ENCODE data around the gene ARFRP1. TPM values are rescaled to one million over a fixed set of nuclear protein-coding genes. Genes with fewer than 3 reads are reported as not detected.

The ARFRP1 gene
- total RNA-seq, 1 experiment from 2014 or later: 42.7 TPM

- Histone ChIP-seq H3K14ac (ENCODE audit: insufficient read depth, low read length) (no peak overlapping the region), H2BK20ac (ENCODE audit: low read depth, low read length, poor library complexity, severe bottlenecking) (no peak overlapping the region), H3K23ac (ENCODE audit: insufficient read length, low read depth, low read length) (no peak overlapping the region), H3K23me2 (ENCODE audit: insufficient read length, low read depth, low read length, poor library complexity, severe bottlenecking) (no peaks in the 10 kb centered on the region), H3K9ac (ENCODE audit: extremely low read depth, insufficient read length, low read length) (no peak overlapping the region), H2BK5ac (ENCODE audit: insufficient read length, low read length) (no peak overlapping the region), H2AK5ac (ENCODE audit: insufficient read length, low read length) (no peak overlapping the region), H2BK120ac (ENCODE audit: low read depth, low read length, poor library complexity, severe bottlenecking) (no peak overlapping the region), H3T11ph (ENCODE audit: low read length) (no peak overlapping the region), H3K79me1 (ENCODE audit: insufficient read depth, low read depth, low read length, poor library complexity, severe bottlenecking) (no peaks in the 10 kb centered on the region), H4K8ac (replicated peaks; ENCODE audit: insufficient read length, low read depth, low read length) (no peak overlapping the region), H2BK12ac (ENCODE audit: insufficient read length, low read depth, low read length) (no peak overlapping the region), H3K4me2 (ENCODE audit: insufficient read depth, insufficient read length, low read length) (no peak overlapping the region), H3K18ac (ENCODE audit: insufficient read length, low read depth, low read length) (no peak overlapping the region), H3K79me2 (ENCODE audit: insufficient read depth, low read length) (no peaks in the 10 kb centered on the region), H4K5ac (ENCODE audit: insufficient read length, low read depth, low read length) (no peak overlapping the region), H3K56ac (ENCODE audit: insufficient read length, low read depth, low read length) (no peak overlapping the region), H3K9me3 (ENCODE audit: control insufficient read depth, low read depth, low read length) (no peaks in the 10 kb centered on the region), H3K27me3 (ENCODE audit: insufficient read depth, low read length) (no peaks in the 10 kb centered on the region), H3K27ac (ENCODE audit: insufficient read length, low read depth, low read length) (no peak overlapping the region), H2AFZ (ENCODE audit: low read length) (no peak overlapping the region), H3K4ac (ENCODE audit: low read depth, low read length) (no peak overlapping the region), H3K4me1 (ENCODE audit: insufficient read depth, low read length) (no peaks in the 10 kb centered on the region; the same call in 1 of the 2 replicates), H4K91ac (ENCODE audit: insufficient read length, low read depth, low read length) (no peak overlapping the region), H2BK15ac (ENCODE audit: low read depth, low read length) (no peak overlapping the region), H4K20me1 (ENCODE audit: control insufficient read depth, insufficient read depth, insufficient read length) (no peaks in the 10 kb centered on the region)
- H3K4me1 Mint-ChIP-seq: peaks cover under 1 to 3% of the 10 kb centered on the region in 2 experiments; a peak in 3 of 4 replicates
- H3K36me3 Mint-ChIP-seq (ENCODE audit: insufficient read depth in 1 of 3, low read depth in 3 of 3): peaks cover 0 to 14% (median 14%) of the 10 kb centered on the region in 3 experiments; a peak in 4 of 7 replicates
- H3K27me3 Mint-ChIP-seq (ENCODE audit: low read depth): no peaks in the 10 kb centered on the region
- H3K27ac Mint-ChIP-seq: peak overlapping the region in 1 of 3 experiments; percentile 50; a peak in 2 of 7 replicates
- no peaks in the 10 kb centered on the region for H3K9me3 Mint-ChIP-seq
- no CpG with 5 or more reads among the region's 26 CpGs for WGBS (ENCODE audit: extremely low coverage, insufficient read length, low lambda C conversion rate)
- no peak for DNase-seq
- H3K4me3 Mint-ChIP-seq: no peak overlapping the region
- TF ChIP-seq, protein P1, sequence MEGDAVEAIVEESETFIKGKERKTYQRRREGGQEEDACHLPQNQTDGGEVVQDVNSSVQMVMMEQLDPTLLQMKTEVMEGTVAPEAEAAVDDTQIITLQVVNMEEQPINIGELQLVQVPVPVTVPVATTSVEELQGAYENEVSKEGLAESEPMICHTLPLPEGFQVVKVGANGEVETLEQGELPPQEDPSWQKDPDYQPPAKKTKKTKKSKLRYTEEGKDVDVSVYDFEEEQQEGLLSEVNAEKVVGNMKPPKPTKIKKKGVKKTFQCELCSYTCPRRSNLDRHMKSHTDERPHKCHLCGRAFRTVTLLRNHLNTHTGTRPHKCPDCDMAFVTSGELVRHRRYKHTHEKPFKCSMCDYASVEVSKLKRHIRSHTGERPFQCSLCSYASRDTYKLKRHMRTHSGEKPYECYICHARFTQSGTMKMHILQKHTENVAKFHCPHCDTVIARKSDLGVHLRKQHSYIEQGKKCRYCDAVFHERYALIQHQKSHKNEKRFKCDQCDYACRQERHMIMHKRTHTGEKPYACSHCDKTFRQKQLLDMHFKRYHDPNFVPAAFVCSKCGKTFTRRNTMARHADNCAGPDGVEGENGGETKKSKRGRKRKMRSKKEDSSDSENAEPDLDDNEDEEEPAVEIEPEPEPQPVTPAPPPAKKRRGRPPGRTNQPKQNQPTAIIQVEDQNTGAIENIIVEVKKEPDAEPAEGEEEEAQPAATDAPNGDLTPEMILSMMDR (conservative IDR thresholded peaks at IDR 0.05): no peak
Measured at GRCh38 chr20:63745961-63746731, 38.4 kb upstream of the ARFRP1 start.
